Muscle of back (tissue), 11 donors: Measurements from ENCODE around the gene QPRT. TPM values are rescaled to one million over a fixed set of nuclear protein-coding genes. Genes with fewer than 3 reads are reported as not detected.
A peak's percentile ranks its signal among the peaks of the same experiment; 100 is the strongest.
"Not testable (repeated sequence)": the region's sequence is repeated elsewhere in the genome, so short reads cannot be mapped to it uniquely, and the experiment has no call there.

Experiments
- DNase-seq, 3 donors: peaks; one replicate each; pipeline versions ENCODE4 v3.0.0 to v3.0.0-alpha.2; 2013
- polyA plus RNA-seq, 10 donors: library from polyadenylated mRNA; unstranded; fragments of 120-200 nt; gene quantifications; one replicate each; pipeline ENCODE4 v1.2.1, GENCODE V29; 2013; ENCODE audit not compliant: insufficient read length in 10 of 10

Gene QPRT
- polyA plus RNA-seq, 10 donors: 47.6 to 64.3 (median 57.5) TPM

- no peak for DNase-seq
Measured at GRCh38 chr16:29743475-29743826, 64.5 kb downstream of the QPRT start.

GRCh38 chr16:29743827-29744531 lies 65.0 kb downstream of the QPRT start:
- no peak for DNase-seq

GRCh38 chr16:29744541-29745101 lies 65.6 kb downstream of the QPRT start:
- DNase-seq: no peak

GRCh38 chr16:29745121-29745852 lies 66.3 kb downstream of the QPRT start:
- peak in 1 of 3 donors; percentile 11 for DNase-seq

GRCh38 chr16:29745853-29746345 lies 66.9 kb downstream of the QPRT start, which contains the start of gene C16orf54:
Gene C16orf54, minus strand, starts transcription at chr16:29745990. Its CDS starts 1,039 bp downstream, at chr16:29744951.
- peak in 2 of 3 donors; percentile 39 to 42 for DNase-seq

- DNase-seq: not testable (repeated sequence)
Measured at GRCh38 chr16:29746518-29746917, 67.5 kb downstream of the QPRT start.

Other genes with a start within 250 kb of the QPRT start
- 1 to 10 TPM; 2.0 to 6.4 (median 4.2) TPM for gene BOLA2, start 224.8 kb upstream of the QPRT start, polyA plus RNA-seq
- 10 to 100 TPM in 1 of 10 donors, 1 to 10 TPM in 7, under 1 TPM in 1, not detected in 1; 0.44 to 10.7 (median 5.1) TPM for gene SLX1B, start 224.6 kb upstream of the QPRT start, polyA plus RNA-seq
- 10 to 100 TPM in 1 of 10 donors, 1 to 10 TPM in 9; 4.3 to 11.9 (median 6.7) TPM for gene SULT1A4, start 219.3 kb upstream of the QPRT start, polyA plus RNA-seq
- gene NPIPB12, start 172.8 kb upstream of the QPRT start, polyA plus RNA-seq: 10 to 100 TPM in 9 of 10 donors, 1 to 10 TPM in 1; 9.5 to 58.5 (median 20.7) TPM
- 1 to 10 TPM in 6 of 10 donors, under 1 TPM in 4; 0.51 to 5.1 (median 1.2) TPM for gene SPN, start 15.9 kb upstream of the QPRT start, polyA plus RNA-seq
- 1 to 10 TPM in 1 of 10 donors, under 1 TPM in 9; 0.10 to 3.2 (median 0.26) TPM for gene C16orf54, start 66.8 kb downstream of the QPRT start, polyA plus RNA-seq
- gene ZG16, start 99.1 kb downstream of the QPRT start, polyA plus RNA-seq: under 1 TPM in 1 of 10 donors, not detected in 9; 0.07 TPM
- gene KIF22, start 111.6 kb downstream of the QPRT start, polyA plus RNA-seq: 10 to 100 TPM; 25.2 to 51.3 (median 29.4) TPM
- 100 to 1,000 TPM; 191 to 282 (median 243) TPM for gene MAZ, start 127.3 kb downstream of the QPRT start, polyA plus RNA-seq
- 10 to 100 TPM in 9 of 10 donors, 1 to 10 TPM in 1; 8.4 to 28.3 (median 12.6) TPM for gene PRRT2, start 133.0 kb downstream of the QPRT start, polyA plus RNA-seq
- 10 to 100 TPM; 21.5 to 37.3 (median 28.2) TPM for gene PAGR1, start 137.0 kb downstream of the QPRT start, polyA plus RNA-seq
- gene MVP, start 141.3 kb downstream of the QPRT start, polyA plus RNA-seq: 10 to 100 TPM; 15.8 to 31.4 (median 18.7) TPM
- gene CDIPT, start 184.0 kb downstream of the QPRT start, polyA plus RNA-seq: 10 to 100 TPM; 31.4 to 50.1 (median 38.6) TPM
- 1 to 10 TPM in 9 of 10 donors, under 1 TPM in 1; 0.87 to 4.2 (median 1.8) TPM for gene SEZ6L2, start 220.4 kb downstream of the QPRT start, polyA plus RNA-seq
- gene ASPHD1, start 221.3 kb downstream of the QPRT start, polyA plus RNA-seq: under 1 TPM; 0.19 to 0.79 (median 0.46) TPM
- gene KCTD13, start 247.0 kb downstream of the QPRT start, polyA plus RNA-seq: 10 to 100 TPM in 5 of 10 donors, 1 to 10 TPM in 5; 7.8 to 14.5 (median 9.9) TPM